A549 (cell line): Measurements from ENCODE around the gene SLC22A23. TPM values are rescaled to one million over a fixed set of nuclear protein-coding genes. Genes with fewer than 3 reads are reported as not detected.

Experiments
- ATAC-seq, 2 experiments: fragments of 200-7000 bp in 1 of 2; fragments of >200 bp in 1 of 2; cut with Nextera tagmentation in 1 of 2; cut with Tn5 transposase in 1 of 2; 3 replicates each; pipeline versions ENCODE4 v1.8.0 to v1.9.1; 2018 to 2020; ENCODE audit warnings: mild to moderate bottlenecking in 1 of 2, moderate library complexity in 1 of 2
- CTCF ChIA-PET: fragments of 300-600 bp; sonication (Branson Sonifier 250); formaldehyde crosslinking; extraction: SDS; loops from one replicate; lab custom pipeline; 2021; ENCODE audit warnings: antibody characterized with exemption, inconsistent platforms; lab: Yijun Ruan, JAX
- POLR2A ChIA-PET: fragments of 350-600 bp; formaldehyde crosslinking; extraction: SDS; loops from one replicate; lab custom pipeline; 2021; ENCODE audit warnings: antibody characterized with exemption, inconsistent platforms; lab: Yijun Ruan, JAX
- DNase-seq, 2 experiments: peaks; one replicate each; pipeline versions ENCODE4 v3.0.0 to v3.0.0-alpha.2; 2011 to 2016; ENCODE audit warnings: low read depth in 1 of 2, low spot score in 1 of 2
- FAIRE-seq: peaks from 2 replicates; lab custom pipeline; 2011; peaks lifted over from hg19 to GRCh38; lab: Jason Lieb, UNC
- H3K27ac ChIP-seq, 2 experiments: fragments of >200 bp; sonication (Bioruptor Twin); formaldehyde crosslinking; 3 replicates each; pipeline ENCODE4 v1.5.1; 2016 to 2017
- H3K4me1 ChIP-seq: fragments of >200 bp; sonication (Bioruptor Twin); formaldehyde crosslinking; 3 replicates; pipeline ENCODE4 v1.6.1; 2016
- H3K4me2 ChIP-seq: fragments of >200 bp; sonication (Bioruptor Twin); formaldehyde crosslinking; 3 replicates; pipeline ENCODE4 v1.6.1; 2016
- H3K4me3 ChIP-seq: fragments of >200 bp; sonication (Bioruptor Twin); formaldehyde crosslinking; 3 replicates; pipeline ENCODE4 v1.5.1; 2016
- H3K9me3 ChIP-seq: fragments of >200 bp; sonication (Bioruptor Twin); formaldehyde crosslinking; 3 replicates; pipeline ENCODE4 v1.6.1; 2016
- CBX2 ChIP-seq: fragments of 200-600 bp; sonication (generic); IDR thresholded peaks from 2 replicates; pipeline ENCODE4 v1.6.1; 2016; ENCODE audit warnings: low read depth, mild to moderate bottlenecking, borderline replicate concordance
- CEBPB ChIP-seq, 2 experiments: fragments of >200 bp in 1 of 2; sonication (Bioruptor Twin) in 1 of 2; formaldehyde crosslinking in 1 of 2; IDR thresholded peaks; 2 replicates each; pipeline ENCODE4 v1.6.1; 2012 to 2016
- CHD2 ChIP-seq: fragments of 150-350 bp; IDR thresholded peaks from 2 replicates; pipeline ENCODE4 v1.6.1; 2014; ENCODE audit warnings: low read length; ENCODE audit not compliant: partially characterized antibody
- CHD4 ChIP-seq: fragments of 200-600 bp; sonication (generic); IDR thresholded peaks from 2 replicates; pipeline ENCODE4 v1.6.1; 2016; ENCODE audit warnings: antibody characterized with exemption, mild to moderate bottlenecking, borderline replicate concordance
- EHMT2 ChIP-seq: fragments of 200-600 bp; sonication (generic); IDR thresholded peaks from 2 replicates; pipeline ENCODE4 v1.6.1; 2016; ENCODE audit warnings: antibody characterized with exemption, low read depth, mild to moderate bottlenecking, moderate library complexity
- EP300 ChIP-seq, 2 experiments: fragments of >200 bp; sonication (Bioruptor Twin); formaldehyde crosslinking; IDR thresholded peaks; 2 replicates in 1 of 2; 3 replicates in 1 of 2; pipeline ENCODE4 v1.6.1; 2016 to 2017
- ESRRA ChIP-seq: fragments of 150-350 bp; IDR thresholded peaks from 2 replicates; pipeline ENCODE4 v1.6.1; 2014; ENCODE audit warnings: mild to moderate bottlenecking, low read length, borderline replicate concordance
- FOXS1 ChIP-seq: fragments of 250-450 bp; sonication (Bioruptor Pico); IDR thresholded peaks from 2 replicates; pipeline ENCODE4 v1.5.0; 2020; ENCODE audit warnings: mild to moderate bottlenecking, moderate library complexity
- HEYL ChIP-seq: fragments of 250-450 bp; sonication (Bioruptor Pico); IDR thresholded peaks from 2 replicates; pipeline ENCODE4 v1.8.0; 2021; ENCODE audit warnings: mild to moderate bottlenecking, moderate library complexity
- JUN ChIP-seq, 2 experiments: fragments of >200 bp; sonication (Bioruptor Twin); formaldehyde crosslinking; IDR thresholded peaks; 2 replicates in 1 of 2; 3 replicates in 1 of 2; pipeline ENCODE4 v1.6.1; 2016 to 2017
- KDM5A ChIP-seq: fragments of 200-600 bp; sonication (generic); IDR thresholded peaks from 2 replicates; pipeline ENCODE4 v1.6.1; 2016; ENCODE audit warnings: antibody characterized with exemption, mild to moderate bottlenecking
- MAZ ChIP-seq: fragments of 150-350 bp; IDR thresholded peaks from 2 replicates; pipeline ENCODE4 v1.6.1; 2014; ENCODE audit warnings: antibody characterized with exemption, low read depth, low read length, borderline replicate concordance
- MYC ChIP-seq: IDR thresholded peaks from 2 replicates; pipeline ENCODE4 v1.6.1; 2012; ENCODE audit warnings: mild to moderate bottlenecking, inconsistent platforms, low read length, improper control_type of control experiment, borderline replicate concordance
- NFE2L2 ChIP-seq: fragments of 150-350 bp; conservative IDR thresholded peaks from 2 replicates; pipeline ENCODE4 v1.6.1; 2014; ENCODE audit warnings: low read length
- POLR2AphosphoS2 ChIP-seq: conservative IDR thresholded peaks from 2 replicates; pipeline ENCODE4 v1.6.1; 2012; ENCODE audit warnings: low read length, improper control_type of control experiment, inconsistent platforms
- RFX5 ChIP-seq: fragments of 450-650 bp; IDR thresholded peaks from 2 replicates; pipeline ENCODE4 v1.7.1; 2014; ENCODE audit warnings: antibody characterized with exemption, mild to moderate bottlenecking, moderate library complexity
- RNF2 ChIP-seq: fragments of 200-600 bp; sonication (generic); IDR thresholded peaks from 2 replicates; pipeline ENCODE4 v1.6.1; 2016; ENCODE audit warnings: low read depth, mild to moderate bottlenecking, antibody characterized with exemption, moderate library complexity, borderline replicate concordance
- SMC3 ChIP-seq: fragments of >200 bp; sonication (Bioruptor Twin); formaldehyde crosslinking; IDR thresholded peaks from 3 replicates; pipeline ENCODE4 v1.6.1; 2018; ENCODE audit warnings: inconsistent platforms
- SREBF2 ChIP-seq: fragments of 450-650 bp; IDR thresholded peaks from 2 replicates; pipeline ENCODE4 v1.6.1; 2014; ENCODE audit warnings: mild to moderate bottlenecking, moderate library complexity
- ZC3H11A ChIP-seq: fragments of 450-650 bp; IDR thresholded peaks from 2 replicates; pipeline ENCODE4 v1.6.1; 2014; ENCODE audit warnings: antibody characterized with exemption, mild to moderate bottlenecking
- ZFP36 ChIP-seq: fragments of 450-650 bp; IDR thresholded peaks from 2 replicates; pipeline ENCODE4 v1.6.1; 2014; ENCODE audit warnings: borderline replicate concordance; ENCODE audit not compliant: partially characterized antibody
- ZNF302 ChIP-seq: fragments of 250-450 bp; sonication (Bioruptor Pico); IDR thresholded peaks from 2 replicates; pipeline ENCODE4 v1.9.0; 2021; ENCODE audit warnings: inconsistent platforms, mild to moderate bottlenecking, moderate library complexity
- ZSCAN20 ChIP-seq: fragments of 250-450 bp; sonication (Bioruptor Pico); IDR thresholded peaks from 2 replicates; pipeline ENCODE4 v1.8.0; 2022; ENCODE audit warnings: mild to moderate bottlenecking, moderate library complexity
- WGBS: methylation state at CpG from one replicate; pipeline ENCODE4 v1.1.6; 2017; ENCODE audit errors: missing lambda C conversion rate; 5-methylcytosine and 5-hydroxymethylcytosine counted together
- polyA plus RNA-seq, 4 experiments: library from polyadenylated mRNA; depleted of rRNA in 3 of 4; stranded (reverse); fragments of >200 nt; fragmentation: RNase III in 1 of 4; extraction: RNeasy Plus Mini Kit Qiagen cat#74134 plus additional on column Dnase treatment in 1 of 4; gene quantifications; 2 replicates in 3 of 4; 3 replicates in 1 of 4; pipeline ENCODE4 v1.2.3, GENCODE V29; 2011 to 2017
- TF ChIP-seq, protein P1 (sequence below): fragments of 450-650 bp; IDR thresholded peaks from 2 replicates; pipeline ENCODE4 v1.6.1; 2014; ENCODE audit warnings: antibody characterized with exemption
- TF ChIP-seq, protein P2 (sequence below): fragments of 150-350 bp; IDR thresholded peaks from 2 replicates; pipeline ENCODE4 v1.6.1; 2014; ENCODE audit warnings: low read depth, mild to moderate bottlenecking, low read length
- TF ChIP-seq, protein P3 (sequence below): IDR thresholded peaks from 2 replicates; pipeline ENCODE4 v1.6.1; 2012
- TF ChIP-seq, protein P4 (sequence below): IDR thresholded peaks from 2 replicates; pipeline ENCODE4 v1.6.1; 2012
- TF ChIP-seq, protein P5 (sequence below): fragments of >200 bp; sonication (Bioruptor Twin); formaldehyde crosslinking; IDR thresholded peaks from 3 replicates; pipeline ENCODE4 v1.5.1; 2016
- TF ChIP-seq, protein P6 (sequence below): fragments of >200 bp; sonication (Bioruptor Twin); formaldehyde crosslinking; IDR thresholded peaks from 2 replicates; pipeline ENCODE4 v1.6.1; 2016

Gene SLC22A23
- polyA plus RNA-seq, 2 of the 4 experiments (the other 2 are of a cell fraction), result 4.4 to 6.2 TPM

DNA sequence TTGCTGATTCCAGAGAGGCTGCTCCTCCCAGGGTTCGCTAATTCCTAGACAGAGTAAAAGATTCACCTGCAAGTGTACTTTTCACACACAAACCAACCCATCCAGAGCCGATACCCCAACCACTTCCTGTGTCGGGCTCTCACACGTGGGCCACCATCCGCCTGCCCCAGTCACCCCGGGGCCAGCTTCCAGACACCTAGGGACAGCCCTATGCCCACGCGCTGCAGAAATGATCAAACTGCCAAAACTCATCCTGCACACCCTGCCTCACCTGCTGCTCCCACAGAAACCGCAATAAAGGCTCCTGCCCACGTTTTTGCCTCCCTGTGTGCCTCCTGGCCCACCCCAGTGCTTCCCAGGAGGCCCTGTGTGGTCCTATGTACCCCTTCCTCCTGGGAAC is 138.6 kb downstream of the SLC22A23 start:
- DNase-seq (no peak), FAIRE-seq (no peak), ATAC-seq (no peak)
- Histone ChIP-seq H3K27ac (no peak overlapping the region), H3K4me1 (peaks cover under 1% of the 10 kb centered on the region; the same call in 1 of the 3 replicates), H3K4me2 (no peak overlapping the region), H3K9me3 (no peaks in the 10 kb centered on the region), H3K4me3 (no peak overlapping the region)
- ChIA-PET CTCF (no interaction called here), POLR2A (no interaction called here)
- 87% methylated on average over 10 of the region's 10 CpGs for WGBS
- TF ChIP-seq CEBPB (IDR thresholded peaks at IDR 0.05), result no peak
- no peak for TF ChIP-seq EHMT2
- TF ChIP-seq JUN (IDR thresholded peaks at IDR 0.05), result no peak
- no peak for TF ChIP-seq ZFP36
- no peak for TF ChIP-seq MAZ
- TF ChIP-seq, protein P1, sequence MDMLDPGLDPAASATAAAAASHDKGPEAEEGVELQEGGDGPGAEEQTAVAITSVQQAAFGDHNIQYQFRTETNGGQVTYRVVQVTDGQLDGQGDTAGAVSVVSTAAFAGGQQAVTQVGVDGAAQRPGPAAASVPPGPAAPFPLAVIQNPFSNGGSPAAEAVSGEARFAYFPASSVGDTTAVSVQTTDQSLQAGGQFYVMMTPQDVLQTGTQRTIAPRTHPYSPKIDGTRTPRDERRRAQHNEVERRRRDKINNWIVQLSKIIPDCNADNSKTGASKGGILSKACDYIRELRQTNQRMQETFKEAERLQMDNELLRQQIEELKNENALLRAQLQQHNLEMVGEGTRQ, result no peak
- TF ChIP-seq KDM5A, result no peak
- TF ChIP-seq, protein P2, sequence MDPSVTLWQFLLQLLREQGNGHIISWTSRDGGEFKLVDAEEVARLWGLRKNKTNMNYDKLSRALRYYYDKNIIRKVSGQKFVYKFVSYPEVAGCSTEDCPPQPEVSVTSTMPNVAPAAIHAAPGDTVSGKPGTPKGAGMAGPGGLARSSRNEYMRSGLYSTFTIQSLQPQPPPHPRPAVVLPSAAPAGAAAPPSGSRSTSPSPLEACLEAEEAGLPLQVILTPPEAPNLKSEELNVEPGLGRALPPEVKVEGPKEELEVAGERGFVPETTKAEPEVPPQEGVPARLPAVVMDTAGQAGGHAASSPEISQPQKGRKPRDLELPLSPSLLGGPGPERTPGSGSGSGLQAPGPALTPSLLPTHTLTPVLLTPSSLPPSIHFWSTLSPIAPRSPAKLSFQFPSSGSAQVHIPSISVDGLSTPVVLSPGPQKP, result no peak
- TF ChIP-seq SREBF2, result no peak
- TF ChIP-seq ZC3H11A, result no peak
- no peak for TF ChIP-seq NFE2L2
- TF ChIP-seq ZSCAN20 (CRISPR knock-in tag), result no peak
- no peak for TF ChIP-seq FOXS1 (CRISPR knock-in tag)
- TF ChIP-seq, protein P3, sequence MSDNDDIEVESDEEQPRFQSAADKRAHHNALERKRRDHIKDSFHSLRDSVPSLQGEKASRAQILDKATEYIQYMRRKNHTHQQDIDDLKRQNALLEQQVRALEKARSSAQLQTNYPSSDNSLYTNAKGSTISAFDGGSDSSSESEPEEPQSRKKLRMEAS, result no peak
- TF ChIP-seq RFX5, result no peak
- no peak for TF ChIP-seq ESRRA

DNA sequence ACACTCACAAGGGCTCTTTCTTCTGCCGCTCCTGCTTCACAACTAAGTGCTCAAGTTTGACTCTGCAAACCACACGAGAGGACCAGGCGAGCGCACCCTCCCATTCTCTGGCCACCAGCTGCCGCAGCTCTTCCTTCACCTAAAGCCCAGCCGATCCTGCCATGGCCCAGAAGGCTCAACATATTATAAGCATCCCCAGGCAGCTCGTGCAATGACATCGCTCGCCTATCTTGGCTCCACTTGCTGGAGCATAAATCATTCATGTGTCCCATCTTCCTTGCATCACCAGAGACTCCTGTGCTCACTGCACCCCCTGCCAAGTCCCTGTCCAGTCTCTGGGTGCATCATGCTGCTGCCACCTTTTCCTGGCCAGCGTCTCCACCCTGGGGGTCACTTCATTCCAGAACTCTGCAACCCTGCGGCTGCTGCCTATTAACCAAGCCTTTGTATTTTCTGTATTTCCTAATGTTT is 139.1 kb downstream of the SLC22A23 start:
- no peak for FAIRE-seq
- CTCF ChIA-PET, result interaction anchor here (1.5 kb wide), 1 partner anchor 415 kb away, joined by 3 read pairs; no protein-coding TSS in a partner anchor
- WGBS, result 92% methylated on average over 11 of the region's 11 CpGs

DNA sequence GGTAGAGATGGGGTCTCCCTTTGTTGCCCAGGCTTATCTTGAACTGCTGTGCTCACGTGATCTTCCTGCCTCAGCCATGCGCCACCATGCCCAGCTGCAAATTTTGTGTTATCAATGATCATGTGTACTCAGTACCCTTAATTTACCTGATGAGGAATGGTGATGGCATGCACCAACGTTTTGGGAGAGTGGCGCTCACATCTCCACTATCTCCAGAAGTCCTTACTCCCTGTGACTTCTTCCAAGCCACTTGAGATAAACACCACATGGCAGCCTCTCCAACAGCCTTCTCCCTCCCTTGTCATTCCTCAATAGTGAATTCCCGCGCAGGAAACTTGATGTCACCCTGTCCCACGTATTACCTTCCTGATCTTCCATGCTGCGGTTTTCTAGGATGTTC is 140.0 kb downstream of the SLC22A23 start:
- no peak for DNase-seq
- no peaks in the 10 kb centered on the region for H3K9me3 ChIP-seq
- no peak overlapping the region for H3K27ac ChIP-seq
- ChIA-PET POLR2A (no interaction called here), CTCF (interaction anchor here (0.8 to 1.5 kb wide), 3 partner anchors 55 to 563 kb away, joined by 3 to 4 read pairs (median 3); no protein-coding TSS in a partner anchor)
- ATAC-seq, result no peak
- H3K4me2 ChIP-seq, result no peak overlapping the region
- 75% methylated on average over 8 of the region's 8 CpGs for WGBS
- FAIRE-seq, result no peak
- H3K4me3 ChIP-seq, result no peak overlapping the region
- TF ChIP-seq RNF2 (no peak), CHD2 (no peak), CBX2 (no peak), NFE2L2 (no peak), EP300 (IDR thresholded peaks at IDR 0.05) (no peak), ZNF302 (CRISPR knock-in tag) (no peak), MYC (no peak), RFX5 (no peak), POLR2AphosphoS2 (no peak)
- TF ChIP-seq, protein P4, sequence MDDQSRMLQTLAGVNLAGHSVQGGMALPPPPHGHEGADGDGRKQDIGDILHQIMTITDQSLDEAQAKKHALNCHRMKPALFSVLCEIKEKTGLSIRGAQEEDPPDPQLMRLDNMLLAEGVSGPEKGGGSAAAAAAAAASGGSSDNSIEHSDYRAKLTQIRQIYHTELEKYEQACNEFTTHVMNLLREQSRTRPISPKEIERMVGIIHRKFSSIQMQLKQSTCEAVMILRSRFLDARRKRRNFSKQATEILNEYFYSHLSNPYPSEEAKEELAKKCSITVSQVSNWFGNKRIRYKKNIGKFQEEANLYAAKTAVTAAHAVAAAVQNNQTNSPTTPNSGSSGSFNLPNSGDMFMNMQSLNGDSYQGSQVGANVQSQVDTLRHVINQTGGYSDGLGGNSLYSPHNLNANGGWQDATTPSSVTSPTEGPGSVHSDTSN, result no peak
- TF ChIP-seq, protein P5, sequence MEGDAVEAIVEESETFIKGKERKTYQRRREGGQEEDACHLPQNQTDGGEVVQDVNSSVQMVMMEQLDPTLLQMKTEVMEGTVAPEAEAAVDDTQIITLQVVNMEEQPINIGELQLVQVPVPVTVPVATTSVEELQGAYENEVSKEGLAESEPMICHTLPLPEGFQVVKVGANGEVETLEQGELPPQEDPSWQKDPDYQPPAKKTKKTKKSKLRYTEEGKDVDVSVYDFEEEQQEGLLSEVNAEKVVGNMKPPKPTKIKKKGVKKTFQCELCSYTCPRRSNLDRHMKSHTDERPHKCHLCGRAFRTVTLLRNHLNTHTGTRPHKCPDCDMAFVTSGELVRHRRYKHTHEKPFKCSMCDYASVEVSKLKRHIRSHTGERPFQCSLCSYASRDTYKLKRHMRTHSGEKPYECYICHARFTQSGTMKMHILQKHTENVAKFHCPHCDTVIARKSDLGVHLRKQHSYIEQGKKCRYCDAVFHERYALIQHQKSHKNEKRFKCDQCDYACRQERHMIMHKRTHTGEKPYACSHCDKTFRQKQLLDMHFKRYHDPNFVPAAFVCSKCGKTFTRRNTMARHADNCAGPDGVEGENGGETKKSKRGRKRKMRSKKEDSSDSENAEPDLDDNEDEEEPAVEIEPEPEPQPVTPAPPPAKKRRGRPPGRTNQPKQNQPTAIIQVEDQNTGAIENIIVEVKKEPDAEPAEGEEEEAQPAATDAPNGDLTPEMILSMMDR, result no peak
- TF ChIP-seq, protein P3, result no peak
- no peaks in the 10 kb centered on the region for H3K4me1 ChIP-seq

More for the DNA sequence above, 139.1 kb downstream of the SLC22A23 start:
- Histone ChIP-seq H3K4me1 (no peaks in the 10 kb centered on the region), H3K4me2 (no peak overlapping the region), H3K4me3 (no peak overlapping the region), H3K27ac (no peak overlapping the region), H3K9me3 (no peaks in the 10 kb centered on the region)
- DNase-seq, result no peak
- no peak for ATAC-seq
- no peak for TF ChIP-seq SMC3
- no peak for TF ChIP-seq JUN (IDR thresholded peaks at IDR 0.05)
- TF ChIP-seq, protein P6, sequence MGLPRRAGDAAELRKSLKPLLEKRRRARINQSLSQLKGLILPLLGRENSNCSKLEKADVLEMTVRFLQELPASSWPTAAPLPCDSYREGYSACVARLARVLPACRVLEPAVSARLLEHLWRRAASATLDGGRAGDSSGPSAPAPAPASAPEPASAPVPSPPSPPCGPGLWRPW, result no peak
- no peak for TF ChIP-seq CHD4
- TF ChIP-seq SREBF2, result no peak
- no peak for TF ChIP-seq HEYL (CRISPR knock-in tag)
- TF ChIP-seq MYC, result no peak
- POLR2A ChIA-PET, result no interaction called here
